OCI-LY7 (cell line): ENCODE data around the gene EEF1A1. TPM values are rescaled to one million over a fixed set of nuclear protein-coding genes. Genes with fewer than 3 reads are reported as not detected.

Source experiments
- BruUV-seq: library from RNA; stranded (reverse); fragments of 400-500 nt; replicated peaks from 2 replicates; lab custom pipeline; 2021; lab: Mats Ljungman, UMichigan
- CTCF ChIA-PET: fragments of 300-600 bp; sonication (Branson Sonifier 250); formaldehyde crosslinking; loops from one replicate; lab custom pipeline; 2022; ENCODE audit warnings: antibody characterized with exemption; ENCODE audit not compliant: unreplicated experiment; lab: Charles Lee
- POLR2A ChIA-PET: fragments of 300-600 bp; sonication (Branson Sonifier 250); formaldehyde crosslinking; loops from one replicate; lab custom pipeline; 2022; ENCODE audit warnings: antibody characterized with exemption; lab: Charles Lee
- DNase-seq: peaks from one replicate; pipeline ENCODE4 v3.0.0-alpha.2; 2015; ENCODE audit warnings: low spot score
- H2AFZ ChIP-seq: fragments of 200-600 bp; sonication (generic), shearing (Covaris generic); 2 replicates; pipeline ENCODE4 v1.6.1; 2014; ENCODE audit warnings: mild to moderate bottlenecking, antibody characterized with exemption, low read length, moderate library complexity
- H3K27ac ChIP-seq: fragments of 200-600 bp; sonication (generic); 2 replicates; pipeline ENCODE4 v1.5.1; 2014; ENCODE audit warnings: mixed run types, low read depth, mild to moderate bottlenecking, moderate library complexity, low read length, inconsistent platforms; ENCODE audit not compliant: poor library complexity, severe bottlenecking
- H3K36me3 ChIP-seq: fragments of 200-600 bp; sonication (generic); 2 replicates; pipeline ENCODE4 v1.6.1; 2014; ENCODE audit warnings: mild to moderate bottlenecking, antibody characterized with exemption, low read length, moderate library complexity, mixed read lengths; ENCODE audit not compliant: insufficient read depth
- H3K4me1 ChIP-seq: fragments of 200-600 bp; sonication (generic); 2 replicates; pipeline ENCODE4 v1.5.1; 2014; ENCODE audit warnings: mild to moderate bottlenecking, low read length; ENCODE audit not compliant: insufficient read depth, poor library complexity, severe bottlenecking
- H3K4me2 ChIP-seq: fragments of 200-600 bp; sonication (generic); 2 replicates; pipeline ENCODE4 v1.6.1; 2014; ENCODE audit warnings: mild to moderate bottlenecking, low read length
- H3K4me3 ChIP-seq: fragments of 200-600 bp; sonication (generic); 2 replicates; pipeline ENCODE4 v1.5.1; 2014; ENCODE audit warnings: mild to moderate bottlenecking, low read depth, low read length; ENCODE audit not compliant: poor library complexity, severe bottlenecking
- H3K79me2 ChIP-seq: fragments of 200-600 bp; sonication (generic); 2 replicates; pipeline ENCODE4 v1.6.1; 2016; ENCODE audit warnings: low read depth, mild to moderate bottlenecking, low read length, moderate library complexity, mixed read lengths; ENCODE audit not compliant: insufficient read depth
- H3K9me2 ChIP-seq: fragments of 200-600 bp; sonication (generic); 2 replicates; pipeline ENCODE4 v1.6.1; 2016; ENCODE audit warnings: mild to moderate bottlenecking, low read length, mixed read lengths; ENCODE audit not compliant: insufficient read depth
- H3K9me3 ChIP-seq: fragments of 200-600 bp; sonication (generic); 2 replicates; pipeline ENCODE4 v1.6.1; 2014; ENCODE audit warnings: mild to moderate bottlenecking, mixed run types, low read length, mixed read lengths
- H4K20me1 ChIP-seq: fragments of 200-600 bp; sonication (generic); 2 replicates; pipeline ENCODE4 v1.6.1; 2014; ENCODE audit warnings: mild to moderate bottlenecking, antibody characterized with exemption, low read length, moderate library complexity, mixed read lengths; ENCODE audit not compliant: insufficient read depth
- EZH2phosphoT487 ChIP-seq: fragments of 200-600 bp; sonication (generic); IDR thresholded peaks from 2 replicates; pipeline ENCODE4 v1.6.1; 2018; ENCODE audit warnings: low read depth, borderline replicate concordance, mild to moderate bottlenecking, mixed run types, antibody characterized with exemption, low read length, moderate library complexity, mixed read lengths
- intact Hi-C: fragments of 100-400 bp; cut with micrococcal nuclease; formaldehyde crosslinking; loops from one replicate; pipeline ENCODE4 v1.10.0; 2022; ENCODE audit not compliant: unreplicated experiment
- total RNA-seq, 2 experiments: library from RNA; depleted of rRNA in 1 of 2; stranded (reverse); fragments of >200 nt in 1 of 2; shearing (Covaris generic) in 1 of 2; gene quantifications; 2 replicates each; pipeline ENCODE4 v1.2.3, GENCODE V29; 2014 to 2022
- TF ChIP-seq, protein P1 (sequence below): fragments of 200-600 bp; sonication (generic); conservative IDR thresholded peaks from 2 replicates; pipeline ENCODE4 v1.5.1; 2014; ENCODE audit warnings: mild to moderate bottlenecking, antibody characterized with exemption, low read length, moderate library complexity, mixed read lengths

EEF1A1 gene
- total RNA-seq, 2 experiments from 2014 or later: 8,152 to 8,197 TPM

DNA sequence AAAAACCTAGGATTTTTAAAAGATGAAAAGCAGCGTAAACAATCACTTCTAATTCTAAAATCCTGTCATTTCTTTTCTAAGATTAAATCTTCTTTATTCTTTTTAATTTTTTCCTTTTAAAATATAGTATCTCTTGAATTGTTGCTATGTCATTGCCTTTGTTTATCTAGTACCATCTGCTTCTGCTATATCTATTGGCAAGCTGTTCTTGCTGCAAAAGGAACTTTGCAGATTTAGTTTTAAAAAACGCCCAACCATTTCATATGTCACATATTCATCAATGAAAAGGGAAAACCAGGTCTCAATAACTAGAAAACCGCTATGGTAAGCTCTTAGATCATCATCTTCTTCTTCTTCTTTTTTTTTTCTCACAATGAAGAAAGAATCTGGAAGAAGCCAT, 11.5 kb upstream of the EEF1A1 start:
- Histone ChIP-seq H3K27ac (no peak overlapping the region), H3K79me2 (no peaks in the 10 kb centered on the region), H3K4me2 (no peak overlapping the region), H3K4me3 (no peak overlapping the region), H3K9me2 (no peaks in the 10 kb centered on the region), H3K36me3 (no peaks in the 10 kb centered on the region), H3K9me3 (no peaks in the 10 kb centered on the region), H2AFZ (no peak overlapping the region), H3K4me1 (no peaks in the 10 kb centered on the region), H4K20me1 (no peaks in the 10 kb centered on the region)
- CTCF ChIA-PET: no interaction called here
- TF ChIP-seq EZH2phosphoT487: no peak
- TF ChIP-seq, protein P1, sequence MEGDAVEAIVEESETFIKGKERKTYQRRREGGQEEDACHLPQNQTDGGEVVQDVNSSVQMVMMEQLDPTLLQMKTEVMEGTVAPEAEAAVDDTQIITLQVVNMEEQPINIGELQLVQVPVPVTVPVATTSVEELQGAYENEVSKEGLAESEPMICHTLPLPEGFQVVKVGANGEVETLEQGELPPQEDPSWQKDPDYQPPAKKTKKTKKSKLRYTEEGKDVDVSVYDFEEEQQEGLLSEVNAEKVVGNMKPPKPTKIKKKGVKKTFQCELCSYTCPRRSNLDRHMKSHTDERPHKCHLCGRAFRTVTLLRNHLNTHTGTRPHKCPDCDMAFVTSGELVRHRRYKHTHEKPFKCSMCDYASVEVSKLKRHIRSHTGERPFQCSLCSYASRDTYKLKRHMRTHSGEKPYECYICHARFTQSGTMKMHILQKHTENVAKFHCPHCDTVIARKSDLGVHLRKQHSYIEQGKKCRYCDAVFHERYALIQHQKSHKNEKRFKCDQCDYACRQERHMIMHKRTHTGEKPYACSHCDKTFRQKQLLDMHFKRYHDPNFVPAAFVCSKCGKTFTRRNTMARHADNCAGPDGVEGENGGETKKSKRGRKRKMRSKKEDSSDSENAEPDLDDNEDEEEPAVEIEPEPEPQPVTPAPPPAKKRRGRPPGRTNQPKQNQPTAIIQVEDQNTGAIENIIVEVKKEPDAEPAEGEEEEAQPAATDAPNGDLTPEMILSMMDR: no peak
- DNase-seq: no peak
- intact Hi-C loops: no loop called here
- no TSS peak for BruUV-seq
- POLR2A ChIA-PET: interaction anchor here (0.7 to 2.2 kb wide), 3 partner anchors 8 to 33 kb away, joined by 3 to 11 read pairs (median 9); no protein-coding TSS in a partner anchor

DNA sequence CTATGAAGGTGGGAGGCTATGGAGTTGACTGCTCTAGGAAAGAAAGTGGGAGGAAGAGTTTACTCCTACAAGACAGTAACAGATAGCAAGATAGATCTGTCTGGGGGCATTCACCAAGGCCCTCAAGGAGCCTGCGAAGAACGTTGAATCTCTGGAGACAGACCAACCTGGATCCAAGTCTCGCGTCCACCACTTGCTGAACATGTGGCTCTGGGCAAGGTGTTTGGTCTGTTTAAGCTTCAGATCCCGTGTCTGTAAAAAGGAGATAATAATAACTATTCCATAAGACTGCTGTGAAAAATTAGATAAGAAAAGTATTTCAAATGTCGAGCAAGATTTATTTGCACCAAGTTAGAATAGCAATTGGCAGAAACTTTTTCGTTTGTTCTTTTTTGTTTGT, 8.1 kb upstream of the EEF1A1 start:
- intact Hi-C loops: no loop called here
- no peaks in the 10 kb centered on the region for H3K9me2 ChIP-seq
- TF ChIP-seq, protein P1: no peak
- no peak for DNase-seq
- ChIA-PET POLR2A (interaction anchor here (0.6 kb wide), 1 partner anchor 146 kb away, joined by 4 read pairs; no protein-coding TSS in a partner anchor), CTCF (no interaction called here)
- H3K27ac ChIP-seq: no peak overlapping the region
- H3K79me2 ChIP-seq: no peaks in the 10 kb centered on the region; the same call in 1 of the 2 replicates
- no peak overlapping the region for H3K4me2 ChIP-seq
- no peaks in the 10 kb centered on the region for H3K9me3 ChIP-seq
- no peak overlapping the region for H2AFZ ChIP-seq
- H3K4me1 ChIP-seq: peaks cover 5% of the 10 kb centered on the region
- BruUV-seq: no TSS peak
- H4K20me1 ChIP-seq: no peaks in the 10 kb centered on the region
- no peak overlapping the region for H3K4me3 ChIP-seq
- H3K36me3 ChIP-seq: no peaks in the 10 kb centered on the region

DNA sequence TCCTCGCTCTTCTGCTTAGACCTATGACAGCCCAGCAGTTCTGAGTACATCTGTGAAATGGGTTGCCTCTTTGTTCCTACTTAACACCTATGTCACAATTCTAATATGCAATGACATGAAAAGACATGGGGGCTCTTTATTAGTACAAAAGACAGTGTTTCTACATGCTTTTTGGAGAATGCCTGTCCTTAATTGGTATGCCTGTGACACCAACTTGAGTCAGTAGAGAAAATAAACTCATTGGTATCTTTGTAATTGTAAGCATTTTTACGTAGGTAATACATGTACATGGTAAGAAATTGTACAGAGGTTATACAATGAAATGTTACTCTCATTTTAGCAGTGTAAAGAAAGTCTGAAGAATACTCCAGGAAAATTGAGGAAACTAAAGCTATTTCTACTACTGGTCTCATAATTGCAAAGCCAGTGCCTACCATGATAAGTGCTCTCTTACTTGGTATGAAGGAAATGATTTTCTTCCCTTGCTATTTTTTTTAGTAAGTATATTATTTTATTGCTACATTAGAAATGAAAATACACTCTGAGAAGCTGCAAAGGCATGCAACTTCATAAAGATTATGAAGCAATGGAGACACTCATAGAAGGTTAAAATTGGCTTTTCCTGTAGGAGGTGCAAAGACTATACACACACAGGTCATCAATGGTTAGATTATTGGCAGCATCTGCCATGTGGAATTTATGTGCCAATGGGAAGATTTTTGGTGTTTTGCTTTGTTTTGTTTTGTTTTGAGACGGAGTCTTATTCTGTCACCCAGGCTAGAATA, 4.9 kb upstream of the EEF1A1 start:
- no peak overlapping the region for H3K4me3 ChIP-seq
- no peak overlapping the region for H2AFZ ChIP-seq
- ChIA-PET POLR2A (interaction anchor here (0.6 to 0.8 kb wide), 3 partner anchors 12 to 85 kb away, joined by 3 read pairs; no protein-coding TSS in a partner anchor), CTCF (no interaction called here)
- no peaks in the 10 kb centered on the region for H3K9me3 ChIP-seq
- intact Hi-C loops: no loop called here
- H3K4me1 ChIP-seq: peaks cover 11% of the 10 kb centered on the region
- H3K27ac ChIP-seq: no peak overlapping the region
- no peaks in the 10 kb centered on the region for H4K20me1 ChIP-seq
- TF ChIP-seq, protein P1: no peak
- no peak for TF ChIP-seq EZH2phosphoT487
- no peak for DNase-seq
- no peaks in the 10 kb centered on the region for H3K9me2 ChIP-seq
- no TSS peak for BruUV-seq
- no peak overlapping the region for H3K4me2 ChIP-seq
- H3K79me2 ChIP-seq: peaks cover 19% of the 10 kb centered on the region; the same call in 1 of the 2 replicates
- peaks cover under 1% of the 10 kb centered on the region for H3K36me3 ChIP-seq
